GM21526 (cell line): ENCODE results near the gene EVPLL.
"Not testable (repeated sequence)": the region's sequence is repeated elsewhere in the genome, so short reads cannot be mapped to it uniquely, and the experiment has no call there.

Experiments used
- ATAC-seq: cut with Tn5 transposase; IDR thresholded peaks from one replicate; pipeline ENCODE4 v1.9.1; 2021; ENCODE audit warnings: moderate library complexity; ENCODE audit not compliant: unreplicated experiment, low FRiP score

The EVPLL gene

DNA sequence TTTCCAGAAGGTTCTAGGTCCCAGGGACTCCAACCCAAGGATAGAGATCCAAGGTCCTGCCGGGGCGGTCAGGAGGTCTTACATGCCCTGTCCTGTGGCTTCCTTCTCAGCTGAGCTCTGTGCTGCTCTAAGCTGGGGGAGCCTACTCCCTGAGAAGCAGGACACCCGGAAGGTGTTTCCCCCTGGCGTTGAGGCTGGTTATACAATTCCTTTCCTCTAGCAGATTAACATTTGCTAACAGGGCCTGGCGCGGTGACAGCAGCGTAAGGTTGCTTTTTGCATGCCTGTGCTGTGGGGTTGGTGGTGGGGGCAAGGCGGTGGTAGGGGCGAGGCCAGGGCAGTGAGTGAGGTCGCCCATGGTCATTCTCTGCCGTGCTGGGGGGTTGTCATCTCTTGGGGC lies 43.9 kb downstream of the EVPLL start:
- not testable (repeated sequence) for ATAC-seq

DNA sequence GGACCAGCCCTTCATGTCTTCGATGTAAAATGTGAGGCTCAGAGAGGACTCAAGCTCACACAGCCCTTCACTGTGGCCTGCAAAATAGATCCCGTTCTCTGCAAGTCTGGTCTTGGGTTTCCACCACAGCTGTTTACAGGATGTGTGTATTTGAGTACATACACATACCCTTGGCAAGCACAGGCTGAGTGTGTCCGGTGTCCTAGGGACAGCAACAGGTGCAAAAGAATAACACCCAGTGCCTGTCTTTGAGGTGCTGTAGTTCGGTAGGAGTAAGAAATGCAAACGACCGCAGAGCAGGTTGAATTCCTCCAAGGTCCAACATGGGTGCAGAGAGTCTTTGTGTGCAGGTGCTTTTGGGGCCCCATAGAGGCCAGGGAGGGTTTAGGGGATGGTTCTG lies 44.9 kb downstream of the EVPLL start:
- ATAC-seq: not testable (repeated sequence)

DNA sequence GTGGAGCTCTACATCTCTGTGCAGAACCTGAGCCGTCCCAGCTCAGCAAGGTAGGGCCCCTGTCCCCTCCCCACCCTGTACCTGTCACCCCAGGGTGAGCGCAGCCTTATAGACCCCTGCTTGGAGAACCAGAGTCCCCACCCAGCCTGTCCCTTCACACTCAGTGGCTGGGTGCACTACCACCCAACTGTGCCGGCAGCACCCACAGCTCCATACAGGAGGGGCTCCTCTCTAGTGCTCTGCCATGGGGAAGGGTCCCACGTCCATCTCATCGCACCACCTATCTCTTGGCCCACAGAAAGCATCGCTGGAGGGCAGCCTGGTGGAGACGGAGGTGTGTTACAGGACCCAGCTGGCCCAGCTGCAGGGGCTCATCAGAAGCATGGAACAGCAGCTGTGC lies 45.4 kb downstream of the EVPLL start:
- not testable (repeated sequence) for ATAC-seq

DNA sequence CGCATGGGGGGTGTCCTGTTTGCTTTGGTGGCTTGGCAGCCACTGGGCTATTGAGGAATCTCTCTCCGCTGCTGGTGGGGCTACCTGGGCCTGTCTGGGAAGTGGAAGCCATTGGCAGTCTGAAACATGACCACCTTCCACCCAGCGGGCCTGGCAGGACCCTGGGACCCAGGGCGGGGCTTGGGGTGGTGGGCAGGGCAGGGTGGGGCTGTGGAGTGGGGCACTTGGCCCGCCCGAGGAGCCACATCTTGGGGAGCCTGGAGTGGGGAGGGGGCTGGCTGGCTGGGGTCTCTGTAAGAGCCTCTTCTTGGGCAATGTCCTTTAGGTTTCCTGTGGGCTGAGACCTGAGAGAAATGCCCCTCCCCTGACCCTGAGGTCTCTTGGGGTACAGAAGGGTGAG lies 48.0 kb downstream of the EVPLL start:
- not testable (repeated sequence) for ATAC-seq

DNA sequence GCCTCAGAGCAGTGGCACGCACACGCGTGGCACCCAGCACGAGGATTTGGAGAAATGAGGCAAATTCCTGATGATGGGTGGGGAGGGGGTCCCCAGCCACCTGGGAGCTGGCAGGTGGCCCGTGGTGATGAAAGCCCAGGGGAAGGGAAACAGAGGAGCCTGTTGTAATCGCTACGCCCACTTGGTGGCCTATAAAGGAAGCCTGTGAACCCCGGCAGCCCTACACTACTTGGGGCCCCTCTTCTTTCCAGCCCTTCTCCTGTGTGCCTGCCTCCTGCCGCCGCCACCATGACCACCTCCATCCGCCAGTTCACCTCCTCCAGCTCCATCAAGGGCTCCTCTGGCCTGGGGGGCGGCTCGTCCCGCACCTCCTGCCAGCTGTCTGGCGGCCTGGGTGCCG lies 49.1 kb downstream of the EVPLL start:
- ATAC-seq: not testable (repeated sequence)

DNA sequence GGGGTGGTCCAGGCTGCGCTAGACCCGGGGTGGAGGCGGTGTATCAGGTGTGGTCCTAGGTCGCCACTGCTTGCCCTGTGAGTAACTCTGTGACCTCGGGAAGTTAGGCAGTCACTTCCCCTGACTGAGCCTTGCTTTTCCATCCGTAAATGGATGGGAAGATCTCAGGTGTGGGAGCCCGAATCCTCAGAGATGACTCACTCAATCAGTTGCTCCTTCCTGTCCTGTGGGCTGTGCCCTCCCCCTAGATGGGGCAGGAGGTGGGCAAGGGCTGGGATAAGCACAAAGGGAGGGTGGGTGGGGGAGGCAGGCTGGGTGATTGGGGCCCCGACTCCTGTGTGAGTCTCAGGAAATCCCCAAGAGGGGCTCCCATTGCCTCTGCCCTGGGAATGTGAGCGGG lies 54.6 kb downstream of the EVPLL start:
- ATAC-seq: not testable (repeated sequence)
